GM18951 (cell line): ENCODE results near the gene AKNA.
A peak's percentile ranks its signal among the peaks of the same experiment; 100 is the strongest.

Experiments
- POLR2A ChIP-seq: IDR thresholded peaks from 4 replicates; pipeline ENCODE4 v1.6.1; 2011; ENCODE audit warnings: mild to moderate bottlenecking; ENCODE audit not compliant: insufficient read length, insufficient read depth; ENCODE audit errors: extremely low read depth
- in situ Hi-C: fragments of 300-500 bp; cut with MboI; formaldehyde crosslinking; loops from one replicate; pipeline ENCODE4 v1.12.0; 2022; ENCODE audit warnings: low sequenced_read_pairs, mixed read lengths, inconsistent platforms; ENCODE audit not compliant: unreplicated experiment

The AKNA gene, protein sequence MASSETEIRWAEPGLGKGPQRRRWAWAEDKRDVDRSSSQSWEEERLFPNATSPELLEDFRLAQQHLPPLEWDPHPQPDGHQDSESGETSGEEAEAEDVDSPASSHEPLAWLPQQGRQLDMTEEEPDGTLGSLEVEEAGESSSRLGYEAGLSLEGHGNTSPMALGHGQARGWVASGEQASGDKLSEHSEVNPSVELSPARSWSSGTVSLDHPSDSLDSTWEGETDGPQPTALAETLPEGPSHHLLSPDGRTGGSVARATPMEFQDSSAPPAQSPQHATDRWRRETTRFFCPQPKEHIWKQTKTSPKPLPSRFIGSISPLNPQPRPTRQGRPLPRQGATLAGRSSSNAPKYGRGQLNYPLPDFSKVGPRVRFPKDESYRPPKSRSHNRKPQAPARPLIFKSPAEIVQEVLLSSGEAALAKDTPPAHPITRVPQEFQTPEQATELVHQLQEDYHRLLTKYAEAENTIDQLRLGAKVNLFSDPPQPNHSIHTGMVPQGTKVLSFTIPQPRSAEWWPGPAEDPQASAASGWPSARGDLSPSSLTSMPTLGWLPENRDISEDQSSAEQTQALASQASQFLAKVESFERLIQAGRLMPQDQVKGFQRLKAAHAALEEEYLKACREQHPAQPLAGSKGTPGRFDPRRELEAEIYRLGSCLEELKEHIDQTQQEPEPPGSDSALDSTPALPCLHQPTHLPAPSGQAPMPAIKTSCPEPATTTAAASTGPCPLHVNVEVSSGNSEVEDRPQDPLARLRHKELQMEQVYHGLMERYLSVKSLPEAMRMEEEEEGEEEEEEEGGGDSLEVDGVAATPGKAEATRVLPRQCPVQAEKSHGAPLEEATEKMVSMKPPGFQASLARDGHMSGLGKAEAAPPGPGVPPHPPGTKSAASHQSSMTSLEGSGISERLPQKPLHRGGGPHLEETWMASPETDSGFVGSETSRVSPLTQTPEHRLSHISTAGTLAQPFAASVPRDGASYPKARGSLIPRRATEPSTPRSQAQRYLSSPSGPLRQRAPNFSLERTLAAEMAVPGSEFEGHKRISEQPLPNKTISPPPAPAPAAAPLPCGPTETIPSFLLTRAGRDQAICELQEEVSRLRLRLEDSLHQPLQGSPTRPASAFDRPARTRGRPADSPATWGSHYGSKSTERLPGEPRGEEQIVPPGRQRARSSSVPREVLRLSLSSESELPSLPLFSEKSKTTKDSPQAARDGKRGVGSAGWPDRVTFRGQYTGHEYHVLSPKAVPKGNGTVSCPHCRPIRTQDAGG (N-terminal part only)

DNA sequence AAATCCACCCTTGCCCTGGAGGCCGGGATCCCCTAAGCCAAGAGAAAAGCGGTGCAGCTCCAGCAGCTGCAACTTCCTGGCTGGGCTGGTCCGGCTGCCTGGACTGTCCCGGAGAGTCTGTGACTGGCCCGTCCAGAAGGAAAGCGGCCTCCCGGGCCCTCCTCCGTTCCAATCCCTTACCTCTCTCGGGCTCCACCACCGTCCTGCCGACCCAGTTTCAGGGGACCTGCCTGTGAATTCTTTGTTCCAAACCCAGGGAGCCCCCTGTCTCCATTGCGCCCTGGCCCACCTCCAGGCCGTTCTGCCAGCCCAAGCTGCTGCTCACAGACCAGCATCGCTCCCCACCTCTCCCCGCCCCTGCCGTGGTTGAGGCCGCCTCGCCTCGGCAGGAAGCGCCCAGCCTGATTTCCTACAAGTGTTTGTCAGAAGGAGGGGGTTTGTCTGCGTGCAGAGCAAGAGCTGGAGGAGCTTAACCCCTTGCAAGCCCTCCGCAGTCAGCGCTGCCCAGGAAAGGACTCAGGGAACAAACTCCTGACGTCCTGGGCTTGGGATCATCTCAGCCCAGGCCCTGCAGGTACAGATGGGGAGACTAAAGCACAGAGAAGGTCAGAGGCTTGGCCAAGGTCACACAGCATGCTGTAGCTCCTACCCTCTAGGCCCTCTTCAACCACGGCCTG is at the start of gene AKNA:
Gene AKNA (minus strand): TSS at position 303 of the 677 bp plus-strand sequence. CDS start 6,649 bp downstream, outside the sequence.
- in situ Hi-C loops = no loop called here
- peak; percentile 88 for TF ChIP-seq POLR2A

DNA sequence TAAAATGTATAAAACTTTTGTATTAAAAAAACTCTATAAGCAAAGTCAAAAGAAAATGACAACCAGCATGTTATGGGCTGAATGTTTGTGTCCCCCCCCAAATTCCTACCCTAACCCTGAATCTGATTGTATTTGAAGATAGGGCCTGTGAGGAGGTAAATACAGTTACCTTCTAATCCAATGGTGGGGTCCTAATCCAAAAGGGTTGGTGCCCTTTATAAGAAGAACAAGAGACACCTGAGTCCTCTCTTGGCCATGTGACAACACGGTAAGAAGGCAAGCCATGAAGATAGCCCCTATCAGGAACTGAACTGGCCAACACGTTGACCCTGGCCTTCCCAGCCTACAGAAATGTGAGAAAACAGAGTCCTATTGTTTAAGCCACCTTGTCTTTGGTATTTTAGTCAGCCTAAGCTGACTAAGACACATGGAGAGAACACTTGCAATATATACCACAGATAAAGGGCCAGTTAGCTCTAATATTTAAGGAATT is 49.7 kb upstream of the AKNA start:
- no peak for TF ChIP-seq POLR2A
- in situ Hi-C loops = no loop called here

- in situ Hi-C loops = no loop called here
Observed at GRCh38 chr9:114434878-114435311, 47.1 kb upstream of the AKNA start.

DNA sequence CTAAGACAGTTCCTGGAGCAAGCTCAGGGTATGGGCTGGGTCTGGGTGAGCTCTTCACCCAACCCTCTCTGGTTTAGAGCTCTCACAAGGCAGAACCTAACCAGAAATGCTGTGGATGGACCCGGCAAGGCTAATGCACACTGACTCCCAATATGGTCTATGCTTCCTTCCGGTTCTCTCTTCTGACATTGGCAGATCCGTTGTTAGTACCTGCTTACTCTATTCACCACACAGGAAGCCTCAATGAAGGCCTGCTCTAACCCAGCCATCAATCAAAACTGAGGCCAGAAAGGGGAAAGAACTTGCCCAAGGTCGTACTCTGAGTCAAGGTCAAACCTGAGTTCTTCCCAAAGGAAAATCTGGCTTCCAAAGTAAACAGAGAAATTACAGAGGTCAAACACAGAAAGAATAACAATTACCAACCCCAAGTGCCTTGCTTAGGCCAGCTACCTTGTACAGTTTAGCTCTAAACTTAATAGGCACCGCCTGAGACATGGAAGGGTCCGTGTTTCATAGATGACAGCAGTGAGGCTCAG is 46.0 kb upstream of the AKNA start:
- TF ChIP-seq POLR2A = no peak

More at GRCh38 chr9:114434878-114435311, 47.1 kb upstream of the AKNA start:
- TF ChIP-seq POLR2A = no peak

DNA sequence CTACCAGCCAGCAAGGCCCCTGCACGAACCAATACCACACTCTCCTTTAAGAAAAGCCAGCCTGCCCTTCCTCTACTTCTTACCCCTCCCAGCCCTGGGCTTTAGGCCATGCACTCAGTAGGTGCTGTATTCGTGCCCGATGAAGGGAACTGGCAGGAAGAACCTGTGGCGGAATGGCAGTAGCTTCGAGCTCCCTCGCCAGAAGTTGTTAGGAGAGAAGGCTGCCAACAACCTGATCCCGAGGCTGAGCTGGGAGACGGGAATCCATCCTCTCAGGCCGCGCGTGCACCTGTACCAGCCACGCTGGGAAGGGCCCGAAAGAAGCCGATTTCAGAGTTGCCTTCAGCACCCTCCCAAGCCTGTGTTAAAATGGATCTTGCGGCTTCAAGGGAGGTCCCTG is 45.3 kb upstream of the AKNA start:
- in situ Hi-C loops = no loop called here
- no peak for TF ChIP-seq POLR2A

More for the DNA sequence above, 46.0 kb upstream of the AKNA start:
- in situ Hi-C loops = no loop called here

DNA sequence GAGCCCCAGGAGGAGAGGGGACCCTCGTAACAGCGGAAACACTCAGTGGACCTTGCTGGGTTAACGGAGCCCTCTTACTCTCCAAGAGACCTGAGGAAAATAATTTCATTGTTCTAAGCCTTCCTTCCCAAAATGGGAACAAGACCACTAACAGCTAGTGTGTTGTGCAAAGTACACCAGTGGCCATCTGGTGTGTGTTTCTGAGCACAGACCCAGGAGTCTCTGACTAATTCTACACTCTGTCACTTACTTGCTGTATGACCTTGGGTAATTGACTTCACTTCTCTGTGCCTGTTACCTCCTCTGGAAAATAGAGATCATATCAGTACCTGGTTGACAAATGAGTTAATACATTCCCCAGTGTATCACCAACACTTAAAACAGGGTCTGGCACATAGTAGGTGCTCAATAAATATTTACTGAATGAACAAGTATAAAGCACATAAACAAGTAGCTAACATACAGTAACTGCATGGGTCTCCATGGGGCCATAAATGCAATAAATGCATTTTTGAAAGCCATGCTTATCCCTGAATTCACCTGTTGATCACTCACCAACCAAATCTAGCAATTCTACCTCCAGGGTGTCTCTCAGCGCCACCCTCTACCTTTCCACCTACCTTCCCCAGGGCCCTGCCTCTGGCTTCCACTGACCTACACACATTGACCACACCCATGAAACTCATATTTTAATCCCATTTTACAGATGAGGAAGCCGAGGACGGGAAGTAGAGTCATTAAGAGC is 44.7 kb upstream of the AKNA start:
- in situ Hi-C loops = no loop called here
- no peak for TF ChIP-seq POLR2A

GRCh38 chr9:114431770-114432169 is 44.0 kb upstream of the AKNA start:
- in situ Hi-C loops = no loop called here
- no peak for TF ChIP-seq POLR2A

DNA sequence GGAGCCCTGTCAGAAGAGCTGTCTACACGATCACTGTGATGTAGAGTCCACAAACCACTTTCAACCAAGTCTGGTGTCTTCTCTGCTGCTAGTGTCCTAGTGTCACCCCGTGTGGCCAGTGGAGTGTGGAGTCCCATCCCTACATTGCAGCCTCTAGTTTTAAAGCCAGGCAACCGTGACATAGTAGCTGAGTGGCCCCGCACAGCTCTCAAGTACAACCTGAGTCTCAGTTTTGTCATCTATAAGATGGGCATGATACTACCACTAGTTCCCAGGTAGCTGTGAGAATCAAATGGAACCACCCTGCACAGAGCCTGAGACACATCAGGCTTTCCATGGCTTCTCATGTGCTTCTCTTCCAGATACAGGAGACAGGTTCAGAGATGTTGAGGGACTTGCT is 43.2 kb upstream of the AKNA start:
- in situ Hi-C loops = no loop called here
- TF ChIP-seq POLR2A = no peak

- TF ChIP-seq POLR2A = no peak
- in situ Hi-C loops = no loop called here
Observed at GRCh38 chr9:114430457-114430856, 42.7 kb upstream of the AKNA start.

GRCh38 chr9:114429488-114429887 is 41.7 kb upstream of the AKNA start:
- no peak for TF ChIP-seq POLR2A
- in situ Hi-C loops = no loop called here

DNA sequence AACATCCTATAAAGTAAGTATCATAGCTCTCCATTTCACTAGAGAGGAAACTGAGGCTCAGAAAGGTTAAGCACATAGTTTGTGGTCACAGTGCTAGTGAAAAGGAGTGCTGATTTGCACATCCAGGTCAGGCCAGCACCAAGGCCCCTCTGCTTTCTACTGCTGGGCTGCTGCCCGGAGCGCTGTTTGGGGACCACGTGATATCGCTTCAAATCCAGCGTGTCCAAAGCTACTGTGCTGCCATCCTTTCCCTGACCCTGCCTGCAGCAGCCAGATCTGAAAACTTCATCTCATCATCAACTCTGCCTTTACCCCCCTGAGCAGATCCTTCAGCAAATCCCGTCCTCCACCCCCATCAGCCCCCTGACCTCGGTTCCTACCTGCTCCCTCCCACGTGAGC is 40.7 kb upstream of the AKNA start:
- in situ Hi-C loops = no loop called here
- no peak for TF ChIP-seq POLR2A
